HepG2 (cell line): ENCODE data around the gene GADD45B. TPM values are rescaled to one million over a fixed set of nuclear protein-coding genes. Genes with fewer than 3 reads are reported as not detected.

Experiments
- DMTF1 ChIP-seq: sonication (generic); formaldehyde crosslinking; IDR thresholded peaks from 2 replicates; pipeline ENCODE4 v1.4.0; 2020; ENCODE audit warnings: mild to moderate bottlenecking, missing genetic modification reagents
- HDAC1 ChIP-seq: sonication (generic); formaldehyde crosslinking; IDR thresholded peaks from 2 replicates; pipeline ENCODE4 v1.5.1; 2020; ENCODE audit warnings: mild to moderate bottlenecking, missing genetic modification reagents
- JARID2 ChIP-seq: sonication (generic); formaldehyde crosslinking; IDR thresholded peaks from 2 replicates; pipeline ENCODE4 v1.8.1; 2023; ENCODE audit warnings: missing genetic modification reagents, inconsistent platforms; ENCODE audit not compliant: insufficient replicate concordance
- PATZ1 ChIP-seq: sonication (generic); formaldehyde crosslinking; IDR thresholded peaks from 2 replicates; pipeline ENCODE4 v1.4.0; 2020; ENCODE audit warnings: missing genetic modification reagents
- POLR2AphosphoS5 ChIP-seq: IDR thresholded peaks from 2 replicates; pipeline ENCODE4 v1.6.1; 2012; ENCODE audit warnings: low read depth, low read length
- TCF7L2 ChIP-seq: IDR thresholded peaks from 2 replicates; pipeline ENCODE4 v1.6.1; 2011; ENCODE audit warnings: mild to moderate bottlenecking, low read depth, low read length, moderate library complexity
- THAP9 ChIP-seq: sonication (generic); formaldehyde crosslinking; IDR thresholded peaks from 2 replicates; pipeline ENCODE4; 2020; ENCODE audit warnings: missing genetic modification reagents, mild to moderate bottlenecking, borderline replicate concordance
- ZNF253 ChIP-seq: sonication (generic); formaldehyde crosslinking; IDR thresholded peaks from 2 replicates; pipeline ENCODE4 v1.8.0; 2022; ENCODE audit warnings: mild to moderate bottlenecking, missing genetic modification reagents, borderline replicate concordance
- ZNF446 ChIP-seq: sonication (generic); formaldehyde crosslinking; IDR thresholded peaks from 2 replicates; pipeline ENCODE4 v1.5.0; 2020; ENCODE audit warnings: mild to moderate bottlenecking, missing genetic modification reagents
- ZNF468 ChIP-seq: sonication (generic); formaldehyde crosslinking; IDR thresholded peaks from 2 replicates; pipeline ENCODE4 v1.8.0; 2022; ENCODE audit warnings: mild to moderate bottlenecking, moderate library complexity, missing genetic modification reagents
- ZNF724P ChIP-seq: sonication (generic); formaldehyde crosslinking; IDR thresholded peaks from 2 replicates; pipeline ENCODE4 v1.8.0; 2022; ENCODE audit warnings: missing genetic modification reagents, borderline replicate concordance
- ZNF75D ChIP-seq: sonication (generic); formaldehyde crosslinking; IDR thresholded peaks from 2 replicates; pipeline ENCODE4 v1.8.1; 2023; ENCODE audit warnings: missing genetic modification reagents, mild to moderate bottlenecking, borderline replicate concordance
- ZNF773 ChIP-seq: sonication (generic); formaldehyde crosslinking; IDR thresholded peaks from 2 replicates; pipeline ENCODE4 v1.4.0; 2020; ENCODE audit warnings: missing genetic modification reagents, borderline replicate concordance
- polyA plus RNA-seq, 8 experiments: library from polyadenylated mRNA; depleted of rRNA in 3 of 8; stranded (reverse) in 7 of 8; unstranded in 1 of 8; fragments of >200 nt; fragmentation: Illumina TruSeq in 4 of 8; extraction: Trizol in 4 of 8; gene quantifications; 2 replicates each; pipeline versions ENCODE4 v1.2.1 to v1.2.3, GENCODE V29; 2011 to 2016; ENCODE audit warnings: low read depth in 4 of 8, missing spikeins in 1 of 8, mixed read lengths in 1 of 8; ENCODE audit not compliant: insufficient read depth in 1 of 8
- total RNA-seq, 5 experiments: library from RNA; depleted of rRNA; stranded (reverse); fragments of >200 nt; fragmentation: Illumina TruSeq; extraction: Trizol; gene quantifications; 2 replicates each; pipeline ENCODE4 v1.2.3, GENCODE V29; 2016; ENCODE audit warnings: low read depth in 1 of 5

Gene GADD45B
- total and polyA plus RNA-seq, 2 of the 13 experiments (the other 11 are each of a cell fraction or from before 2014, with no cell fraction given): 4.6 to 34.1 TPM

GRCh38 chr19:2431318-2432055 lies 44.4 kb upstream of the GADD45B start (continued):
- TF ChIP-seq THAP9 (no peak), HDAC1 (CRISPR knock-in tag) (no peak), ZNF724P (CRISPR knock-in tag) (no peak), DMTF1 (no peak), ZNF773 (CRISPR knock-in tag) (no peak), TCF7L2 (no peak), PATZ1 (CRISPR knock-in tag) (no peak), POLR2AphosphoS5 (no peak), ZNF253 (CRISPR knock-in tag) (no peak), ZNF468 (no peak), ZNF446 (no peak), ZNF75D (CRISPR knock-in tag) (no peak), JARID2 (CRISPR knock-in tag) (no peak)
